Esophagus squamous epithelium (tissue), 4 donors: ENCODE results near the gene NME3.

Experiments used
- POLR2A ChIP-seq, 4 donors: fragments of 450-650 bp; IDR thresholded peaks; one replicate each; pipeline ENCODE4 v1.6.1; 2017; ENCODE audit warnings: antibody characterized with exemption in 4 of 4, mild to moderate bottlenecking in 4 of 4, moderate library complexity in 3 of 4
- TF ChIP-seq, protein P1 (sequence below), 6 experiments: fragments of 450-650 bp in 4 of 6; fragments of 200-600 bp in 2 of 6; sonication (generic) in 2 of 6; IDR thresholded peaks; one replicate each; pipeline ENCODE4 v1.5.1; 2016 to 2019; ENCODE audit warnings: antibody characterized with exemption in 6 of 6, mild to moderate bottlenecking in 4 of 6, moderate library complexity in 4 of 6

DNA sequence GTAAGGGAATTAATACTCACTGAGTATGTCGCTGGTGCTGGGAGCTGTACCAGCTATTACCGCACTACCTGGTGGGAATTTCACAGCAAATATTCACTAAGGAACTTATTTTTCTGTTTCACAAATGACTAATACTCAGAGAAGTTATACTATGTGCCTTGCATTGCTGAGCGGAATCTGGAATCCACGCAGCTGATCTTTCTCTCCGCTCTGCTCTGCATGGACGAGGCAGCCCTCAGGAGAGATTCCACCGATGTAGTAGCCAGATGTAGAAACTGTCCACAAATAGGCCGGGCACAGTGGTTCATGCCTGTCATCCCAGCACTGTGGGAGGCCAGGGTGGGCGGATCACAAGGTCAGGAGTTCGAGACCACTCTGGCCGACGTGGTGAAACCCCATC lies 17.1 kb downstream of the NME3 start:
- TF ChIP-seq, protein P1, sequence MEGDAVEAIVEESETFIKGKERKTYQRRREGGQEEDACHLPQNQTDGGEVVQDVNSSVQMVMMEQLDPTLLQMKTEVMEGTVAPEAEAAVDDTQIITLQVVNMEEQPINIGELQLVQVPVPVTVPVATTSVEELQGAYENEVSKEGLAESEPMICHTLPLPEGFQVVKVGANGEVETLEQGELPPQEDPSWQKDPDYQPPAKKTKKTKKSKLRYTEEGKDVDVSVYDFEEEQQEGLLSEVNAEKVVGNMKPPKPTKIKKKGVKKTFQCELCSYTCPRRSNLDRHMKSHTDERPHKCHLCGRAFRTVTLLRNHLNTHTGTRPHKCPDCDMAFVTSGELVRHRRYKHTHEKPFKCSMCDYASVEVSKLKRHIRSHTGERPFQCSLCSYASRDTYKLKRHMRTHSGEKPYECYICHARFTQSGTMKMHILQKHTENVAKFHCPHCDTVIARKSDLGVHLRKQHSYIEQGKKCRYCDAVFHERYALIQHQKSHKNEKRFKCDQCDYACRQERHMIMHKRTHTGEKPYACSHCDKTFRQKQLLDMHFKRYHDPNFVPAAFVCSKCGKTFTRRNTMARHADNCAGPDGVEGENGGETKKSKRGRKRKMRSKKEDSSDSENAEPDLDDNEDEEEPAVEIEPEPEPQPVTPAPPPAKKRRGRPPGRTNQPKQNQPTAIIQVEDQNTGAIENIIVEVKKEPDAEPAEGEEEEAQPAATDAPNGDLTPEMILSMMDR (IDR thresholded peaks at IDR 0.05) = no peak
- TF ChIP-seq POLR2A (IDR thresholded peaks at IDR 0.05) = no peak
